Stimulated activated CD8-positive, alpha-beta memory T cell treated with anti-CD3 and anti-CD28 coated beads, Interleukin-4, amount 100 ng/mL, for 4 hours (primary cell): ENCODE results near the gene TSGA10.
"Not testable (repeated sequence)": the region's sequence is repeated elsewhere in the genome, so short reads cannot be mapped to it uniquely, and the experiment has no call there.

Source experiments
- DNase-seq, 2 donors: peaks; one replicate each; pipeline ENCODE4 v3.0.0-alpha.2; 2020; ENCODE audit warnings: low read depth in 2 of 2, low spot score in 1 of 2

TSGA10 gene

DNA sequence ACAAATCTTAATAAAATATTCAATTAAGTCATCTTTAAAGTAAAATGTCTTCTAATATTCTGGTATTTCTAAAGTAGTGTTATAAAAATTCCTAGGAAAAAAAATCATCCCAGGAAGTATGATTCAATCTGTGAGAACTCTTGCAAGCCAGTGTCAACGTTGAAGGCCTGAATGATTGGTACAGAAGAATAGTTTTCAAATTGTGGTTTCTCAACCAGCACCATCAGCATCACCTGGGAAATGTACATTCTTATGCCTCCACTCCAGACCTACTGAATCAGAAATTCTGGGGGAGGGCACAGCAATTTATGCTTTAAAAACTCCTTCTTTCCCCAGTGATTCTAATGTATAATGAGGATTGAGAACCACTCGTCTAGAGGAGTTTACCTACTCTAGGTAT lies 75.5 kb downstream of the TSGA10 start:
- DNase-seq, result no peak

DNA sequence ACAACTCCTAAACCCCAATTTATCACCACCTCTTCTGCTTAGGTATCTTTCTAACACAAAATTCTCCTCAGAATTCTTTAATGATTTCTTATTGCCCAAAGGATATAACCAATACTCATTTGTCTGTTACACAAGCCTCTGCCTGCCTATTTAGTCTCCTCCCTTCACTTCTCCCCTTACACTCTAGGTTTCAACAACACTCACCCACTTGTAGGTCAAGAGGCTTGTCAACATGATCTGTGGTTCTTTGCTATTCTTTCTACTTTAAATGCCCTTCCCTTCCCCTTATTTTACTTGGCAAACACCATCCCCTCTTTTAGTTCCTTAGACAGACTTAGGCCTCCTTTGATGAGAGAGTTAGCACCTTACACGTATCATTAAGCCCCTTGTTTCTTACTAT lies 82.2 kb downstream of the TSGA10 start:
- DNase-seq, result no peak

DNA sequence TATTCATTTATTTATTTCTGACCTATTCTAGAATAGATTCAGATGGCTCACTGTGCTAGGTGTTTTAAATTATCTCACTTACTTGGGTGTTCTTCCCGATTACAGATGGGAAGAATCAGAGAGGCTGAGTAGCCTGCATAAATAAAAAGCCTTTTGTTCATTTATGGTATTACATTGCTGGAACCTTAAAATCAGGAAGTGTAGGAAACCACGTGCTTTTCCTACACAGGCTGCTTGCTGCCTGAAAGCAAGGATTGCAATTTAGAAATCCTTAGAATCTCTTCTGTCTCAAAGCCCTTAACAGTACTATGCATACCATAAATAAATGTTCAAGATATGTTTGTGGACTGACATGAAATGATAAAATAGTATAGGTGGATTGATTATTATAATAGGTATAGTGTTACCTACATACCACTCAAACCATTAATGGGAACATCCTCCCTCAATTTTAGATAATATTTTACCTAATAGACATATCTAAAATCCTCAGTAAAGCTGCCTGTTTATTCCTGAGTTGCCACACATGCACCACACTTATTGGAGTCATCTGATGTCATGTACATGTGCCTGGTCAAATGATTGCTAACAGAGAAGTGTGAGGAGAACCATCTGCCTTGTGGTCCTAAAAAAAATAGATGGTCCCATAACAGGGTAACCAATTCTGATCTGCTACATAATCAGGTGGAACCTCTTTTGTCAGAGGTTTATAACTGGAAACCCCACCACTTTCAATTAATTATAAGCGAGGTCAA lies 86.7 kb downstream of the TSGA10 start:
- DNase-seq, result no peak

DNA sequence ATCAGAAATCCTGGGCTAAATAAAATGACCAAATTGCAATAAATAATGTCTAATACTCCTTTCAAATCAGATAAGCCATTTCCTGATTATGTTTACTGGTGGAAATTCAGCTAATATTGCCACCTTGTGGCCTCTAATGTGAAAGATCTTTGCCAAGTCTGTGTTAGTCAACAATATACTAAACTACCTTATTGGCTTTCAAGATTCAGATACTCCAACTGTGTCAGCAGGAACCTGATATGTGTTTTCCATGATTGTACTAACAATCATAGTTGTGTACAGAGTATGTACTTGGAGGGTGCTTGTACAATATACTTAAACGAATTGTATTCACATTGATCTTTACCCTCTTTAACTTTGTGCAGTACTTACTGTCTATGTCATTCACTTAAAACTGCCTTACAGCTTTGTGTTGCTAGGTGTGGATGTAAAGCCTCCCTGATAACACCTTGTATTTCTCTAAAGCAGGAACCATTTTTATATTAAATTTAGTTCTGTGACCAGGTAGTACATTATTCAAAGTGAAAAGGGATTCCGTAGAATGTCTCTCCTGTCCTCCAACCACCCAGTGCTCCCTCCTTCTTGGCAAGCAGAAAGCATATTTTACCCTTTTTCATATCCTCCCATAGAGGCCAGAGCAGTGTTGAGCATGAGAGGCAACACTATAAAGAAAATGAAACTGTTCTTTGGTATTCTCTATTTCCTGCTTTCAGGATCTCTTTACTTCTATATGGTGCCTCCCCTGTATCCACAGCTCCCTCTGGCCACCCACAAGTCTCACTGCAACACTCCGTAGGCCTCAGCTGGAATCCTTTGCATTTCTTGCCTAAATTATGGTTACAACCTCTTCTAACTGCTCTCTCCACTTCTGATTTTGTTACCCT lies 88.4 kb downstream of the TSGA10 start:
- no peak for DNase-seq

DNA sequence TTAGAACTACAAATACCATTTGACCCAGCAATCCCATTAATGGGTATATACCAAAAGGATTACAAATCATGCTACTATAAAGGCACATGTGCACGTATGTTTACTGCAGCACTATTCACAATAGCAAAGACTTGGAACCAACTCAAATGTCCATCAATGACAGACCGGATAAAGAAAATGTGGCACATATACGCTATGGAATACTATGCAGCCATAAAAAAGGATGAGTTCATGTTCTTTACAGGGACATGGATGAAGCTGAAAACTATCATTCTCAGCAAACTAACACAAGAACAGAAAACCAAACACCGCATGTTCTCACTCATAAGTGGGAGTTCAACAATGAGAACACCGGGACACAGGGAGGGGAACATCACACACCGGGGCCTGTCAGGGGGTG lies 105.6 kb downstream of the TSGA10 start:
- DNase-seq, result not testable (repeated sequence)

DNA sequence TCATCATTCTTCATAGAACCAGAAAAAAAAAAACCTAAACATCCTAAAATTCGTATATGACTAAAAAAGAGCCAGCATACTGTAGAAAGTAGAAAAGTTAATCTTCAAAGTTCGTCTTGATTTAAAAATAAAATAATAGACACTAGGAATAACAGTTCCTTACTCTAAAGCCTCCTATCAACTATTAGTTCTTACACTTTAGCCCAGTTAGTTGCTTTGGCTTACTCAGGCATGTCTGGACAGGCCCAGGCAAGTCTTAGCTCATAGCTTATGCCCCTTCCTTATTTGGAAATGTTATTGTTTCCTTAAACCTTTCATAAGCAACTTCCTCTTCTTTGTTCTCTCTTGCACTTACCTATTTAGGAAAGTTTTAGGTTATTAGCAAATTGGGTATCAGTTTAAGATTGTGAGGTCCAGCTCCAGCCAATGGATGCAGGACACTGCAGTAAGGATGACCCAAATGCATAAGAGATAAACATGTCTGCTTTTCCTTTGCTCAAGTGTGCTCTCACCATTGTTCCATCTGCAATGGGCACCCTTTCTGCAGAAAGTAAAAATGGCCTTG lies 113.9 kb downstream of the TSGA10 start:
- DNase-seq, result not testable (repeated sequence)

DNA sequence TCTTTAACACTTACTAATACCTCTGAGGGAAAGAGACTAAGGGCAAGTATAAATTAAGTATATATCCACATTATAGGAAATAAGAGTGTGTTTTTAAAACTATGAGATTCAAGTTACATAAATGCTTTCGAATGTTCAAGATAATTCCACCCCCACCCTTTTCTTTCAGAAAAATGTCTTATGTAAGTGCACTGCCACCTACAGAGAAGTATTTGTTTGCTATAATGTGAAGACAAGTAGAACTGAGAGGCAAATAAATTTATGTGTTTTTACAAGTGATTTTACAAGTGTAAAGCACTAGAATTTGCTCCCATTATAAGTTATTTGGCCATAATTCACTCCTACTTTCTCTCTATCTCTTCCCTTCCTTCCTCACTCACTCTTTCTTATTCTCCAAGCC lies 118.8 kb downstream of the TSGA10 start:
- no peak for DNase-seq

DNA sequence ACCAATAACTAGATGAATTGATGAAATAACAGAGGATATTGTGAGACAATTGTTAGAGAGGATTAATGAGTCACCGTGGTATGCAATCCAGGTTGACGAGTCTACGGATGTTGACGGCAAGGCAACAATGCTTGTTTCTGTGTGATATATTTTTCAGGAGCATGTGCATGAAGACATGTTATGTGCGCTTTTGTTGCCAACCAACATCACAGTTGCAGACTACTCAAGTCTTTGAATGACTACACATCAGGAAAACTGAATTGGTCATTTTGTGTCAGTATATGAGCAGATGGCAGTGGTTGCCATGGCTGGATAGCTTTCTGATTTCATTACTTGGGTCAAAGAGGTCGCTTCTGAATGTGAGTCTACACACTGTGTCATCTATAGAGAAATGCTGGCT lies 122.0 kb downstream of the TSGA10 start:
- no peak for DNase-seq

DNA sequence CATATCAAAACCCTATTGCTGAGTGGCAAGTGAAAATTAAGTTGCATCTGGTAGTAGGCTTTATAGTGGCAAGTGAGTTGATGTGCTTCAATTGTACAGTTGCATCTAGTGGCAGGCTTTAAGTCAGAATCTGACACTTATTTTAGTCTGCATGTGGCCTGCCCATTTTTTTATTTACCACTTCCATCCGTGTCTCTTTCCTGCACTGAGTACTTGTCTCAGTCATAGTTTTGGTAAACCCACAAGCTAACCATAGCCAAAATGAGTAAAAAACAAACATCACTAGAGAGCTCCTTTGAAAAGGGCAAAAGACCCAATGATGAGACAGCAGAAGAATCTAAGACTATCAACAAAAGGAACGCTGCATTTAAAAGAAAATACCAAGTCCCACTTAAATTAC lies 122.7 kb downstream of the TSGA10 start:
- DNase-seq, result no peak

DNA sequence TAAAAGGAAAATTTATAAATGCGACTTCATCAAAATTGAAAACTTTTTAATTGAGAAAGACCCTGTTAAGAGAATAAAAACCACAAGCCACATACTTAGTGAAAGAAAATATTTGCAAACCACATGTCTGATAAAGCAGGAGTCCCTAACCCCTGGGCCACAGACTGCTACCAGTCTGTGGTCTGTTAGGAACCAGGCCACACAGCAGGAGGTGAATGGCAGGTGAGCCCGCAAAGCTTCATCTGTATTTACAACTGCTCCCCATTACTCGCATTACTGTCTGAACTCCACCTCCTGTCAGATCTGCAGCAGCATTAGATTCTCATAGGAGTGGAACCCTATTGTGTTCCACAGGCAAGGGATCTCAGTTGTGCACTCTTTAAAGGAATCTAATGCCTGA lies 123.3 kb downstream of the TSGA10 start:
- no peak for DNase-seq

DNA sequence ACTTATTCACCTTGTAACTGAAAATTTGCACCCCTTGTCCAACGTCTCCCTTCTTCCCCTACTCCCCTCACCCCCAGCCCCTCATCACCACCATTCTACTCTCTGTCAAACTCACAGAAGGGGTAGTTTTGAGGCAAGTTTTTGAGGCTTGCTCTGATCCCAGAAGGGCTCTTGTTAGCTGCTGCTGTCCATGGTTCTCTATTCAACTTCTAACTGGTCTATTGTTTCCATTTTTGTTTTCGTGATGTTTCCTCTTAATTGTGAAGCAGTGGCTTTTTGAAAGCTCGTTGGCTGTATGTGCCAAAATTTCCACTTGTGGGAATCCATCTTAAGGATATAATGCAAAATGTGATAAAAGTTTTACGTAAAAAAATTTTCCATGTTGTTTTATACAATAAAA lies 126.2 kb downstream of the TSGA10 start:
- no peak for DNase-seq

DNA sequence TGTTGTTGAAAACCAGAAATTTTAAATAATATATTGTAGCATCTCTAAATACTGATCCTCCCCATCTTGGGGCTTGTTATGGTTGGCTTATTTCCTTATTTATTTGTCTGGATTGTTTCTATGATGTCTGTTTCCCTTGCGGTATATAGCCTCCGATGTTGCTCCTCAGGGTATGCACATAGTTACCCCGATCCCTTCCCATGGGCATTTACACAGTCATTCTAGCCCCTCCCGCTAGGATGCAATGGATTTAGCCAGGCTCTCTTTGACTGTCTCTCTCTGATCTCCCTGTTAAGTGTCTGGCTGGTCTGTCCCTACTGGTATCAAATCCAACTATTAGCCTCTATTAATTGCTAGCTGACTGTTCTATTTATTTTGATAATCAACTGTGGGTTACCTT lies 126.9 kb downstream of the TSGA10 start:
- DNase-seq, result no peak

DNA sequence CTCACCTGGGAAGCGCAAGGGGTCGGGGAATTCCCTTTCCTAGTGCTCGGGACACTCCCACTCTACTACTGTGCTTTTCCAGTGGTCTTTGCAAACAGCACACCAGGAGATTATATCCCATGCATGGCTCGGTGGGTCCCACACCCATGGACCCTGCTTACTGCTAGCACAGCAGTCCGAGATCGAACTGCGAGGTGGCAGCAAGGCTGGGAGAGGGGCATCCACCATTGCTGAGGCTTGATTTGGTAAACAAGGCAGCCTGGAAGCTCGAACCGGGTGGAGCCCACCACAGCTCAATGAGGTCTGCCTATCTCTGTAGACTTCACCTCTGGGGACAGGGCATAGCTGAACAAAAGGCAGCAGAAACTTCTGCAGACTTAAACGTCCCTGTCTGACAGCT lies 154.0 kb downstream of the TSGA10 start:
- no peak for DNase-seq

DNA sequence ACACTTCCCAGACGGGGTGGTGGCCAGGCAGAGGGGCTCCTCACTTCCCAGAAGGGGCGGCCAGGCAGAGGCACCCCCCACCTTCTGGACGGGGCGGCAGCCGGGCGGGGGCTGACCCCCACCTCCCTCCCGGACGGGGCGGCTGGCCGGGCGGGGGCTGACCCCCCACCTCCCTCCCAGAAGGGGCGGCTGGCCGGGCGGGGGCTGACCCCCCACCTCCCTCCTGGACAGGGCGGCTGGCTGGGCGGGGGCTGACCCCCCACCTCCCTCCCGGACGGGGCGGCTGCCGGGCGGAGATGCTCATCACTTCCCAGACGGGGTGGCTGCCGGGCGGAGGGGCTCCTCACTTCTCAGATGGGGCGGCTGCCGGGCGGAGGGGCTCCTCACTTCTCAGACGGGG lies 166.0 kb downstream of the TSGA10 start:
- not testable (repeated sequence) for DNase-seq

DNA sequence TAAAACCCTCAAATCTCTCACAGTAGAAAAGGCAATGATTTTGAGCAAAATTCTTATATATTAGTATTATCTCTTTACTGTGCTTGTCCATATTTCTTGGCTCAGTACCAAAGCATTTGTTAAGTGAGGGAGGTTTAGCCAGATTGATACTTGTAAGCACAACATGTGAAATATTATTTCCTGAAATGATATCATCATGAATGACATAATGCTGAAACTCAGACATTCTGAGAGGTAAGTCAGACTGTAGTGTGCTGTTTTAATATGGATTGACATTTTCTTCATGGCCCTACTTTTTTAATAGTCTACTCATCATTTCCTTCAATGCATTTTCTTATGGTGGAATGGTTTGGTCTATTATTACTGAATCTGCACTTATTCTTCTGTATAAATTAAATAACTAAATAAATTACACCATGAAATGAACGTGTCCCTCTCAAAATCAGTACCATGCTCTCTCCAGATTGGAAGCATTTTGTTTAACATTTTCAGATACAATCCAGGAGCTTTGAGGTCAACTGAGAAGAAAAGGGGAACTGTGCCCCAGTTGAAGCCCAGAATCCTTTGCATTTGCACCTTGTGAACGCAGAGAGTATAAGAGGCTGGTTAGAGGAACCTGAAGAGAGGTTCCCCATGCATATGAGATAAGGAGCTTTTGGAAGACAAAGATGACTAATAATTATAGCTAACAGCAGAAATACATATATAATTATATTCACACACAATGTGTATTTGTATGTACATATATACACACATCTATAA lies 168.7 kb downstream of the TSGA10 start:
- DNase-seq, result no peak

DNA sequence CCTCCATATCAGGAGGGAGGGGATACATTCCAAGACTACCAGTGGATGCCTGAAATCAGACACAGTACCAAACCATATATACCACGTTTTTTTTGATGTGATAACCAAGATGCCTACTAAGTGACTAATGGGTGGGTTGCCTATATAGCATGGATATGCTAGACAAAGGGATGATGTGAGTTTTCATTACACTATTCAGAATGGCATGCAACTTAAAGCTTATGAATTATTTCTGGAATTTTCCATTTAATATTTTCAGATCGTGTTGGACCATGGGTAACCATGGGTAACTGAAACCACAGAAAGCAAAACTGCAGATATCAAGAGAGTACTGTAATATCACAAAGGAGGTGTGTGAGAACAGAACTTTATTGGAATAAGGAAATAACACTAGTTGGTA lies 179.1 kb downstream of the TSGA10 start:
- no peak for DNase-seq

DNA sequence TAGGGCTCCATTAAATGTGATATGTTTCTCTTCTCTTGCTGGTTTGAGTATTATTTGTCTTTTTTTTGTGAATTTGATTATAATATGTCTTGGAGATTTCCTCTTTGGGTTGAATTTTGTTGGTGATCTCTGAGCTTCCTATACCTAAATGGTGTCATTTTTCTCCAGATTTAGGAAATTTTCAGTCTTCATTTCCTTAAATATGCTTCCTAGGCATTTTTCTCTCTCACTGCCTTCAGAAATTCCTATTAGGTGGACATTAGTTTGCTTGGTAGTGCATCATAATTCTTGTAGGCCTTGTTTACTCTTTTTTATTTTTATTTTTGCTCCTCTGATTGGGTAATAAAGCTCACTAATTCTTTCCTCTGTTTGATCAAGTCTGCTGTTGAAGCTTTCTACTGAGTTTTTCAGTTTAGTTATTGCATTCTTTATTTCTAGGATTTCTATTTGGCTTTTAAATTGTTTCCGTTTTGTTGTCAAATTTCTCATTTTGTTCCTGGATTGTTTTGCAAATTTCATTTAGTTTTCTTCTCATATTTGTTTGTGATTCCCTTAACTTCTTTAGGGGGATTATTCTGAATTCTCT lies 182.1 kb downstream of the TSGA10 start:
- DNase-seq, result no peak

DNA sequence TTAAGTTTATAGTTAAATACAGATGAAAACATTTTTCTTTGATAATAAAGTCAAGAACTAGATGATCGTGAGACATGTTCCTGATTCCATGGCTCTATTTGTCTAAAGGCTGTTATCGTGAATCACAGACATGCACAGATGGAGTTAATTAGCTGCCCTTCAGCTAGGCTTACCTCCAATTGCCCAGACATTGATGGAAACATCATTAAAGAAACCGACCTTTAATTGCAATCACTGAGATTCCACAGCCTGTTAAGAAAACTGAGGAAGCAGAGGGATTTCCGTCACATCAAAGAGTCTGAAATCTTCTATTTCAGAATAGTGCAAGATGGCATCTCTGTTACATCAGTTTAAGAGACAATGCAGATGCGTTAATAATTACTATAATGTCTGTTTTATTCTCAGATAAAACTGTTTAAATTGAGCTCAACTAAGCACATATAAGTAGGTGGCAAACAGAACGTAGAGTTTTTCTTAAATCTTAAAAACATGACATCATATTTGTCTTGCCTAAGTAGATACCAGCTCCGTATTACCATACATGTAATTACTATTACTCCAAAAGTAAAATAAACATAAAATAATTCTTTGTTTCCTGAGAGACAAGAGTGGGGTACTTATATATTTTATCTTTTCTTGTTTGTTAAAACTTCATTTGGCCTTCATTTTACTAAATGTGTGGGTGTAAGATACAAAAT lies 194.8 kb downstream of the TSGA10 start:
- no peak for DNase-seq

DNA sequence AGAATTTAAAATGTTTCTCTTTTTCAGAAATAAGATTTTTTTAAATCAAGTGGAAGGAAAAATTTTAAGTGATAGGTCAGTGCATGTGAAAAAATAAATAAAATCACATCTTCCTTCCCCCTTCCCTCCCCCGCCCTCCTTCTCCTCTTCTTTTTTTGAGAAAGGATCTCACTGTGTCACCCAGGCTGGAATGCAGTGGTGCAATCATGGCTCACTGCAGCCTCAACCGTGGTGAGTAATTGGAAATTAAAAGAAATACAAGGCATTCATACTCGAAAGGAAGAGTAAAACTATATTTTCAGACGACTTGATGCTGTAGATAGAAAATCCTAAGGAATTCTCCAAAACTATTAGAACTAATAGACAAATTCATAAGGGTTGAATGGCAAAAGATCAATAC lies 201.8 kb downstream of the TSGA10 start:
- no peak for DNase-seq

DNA sequence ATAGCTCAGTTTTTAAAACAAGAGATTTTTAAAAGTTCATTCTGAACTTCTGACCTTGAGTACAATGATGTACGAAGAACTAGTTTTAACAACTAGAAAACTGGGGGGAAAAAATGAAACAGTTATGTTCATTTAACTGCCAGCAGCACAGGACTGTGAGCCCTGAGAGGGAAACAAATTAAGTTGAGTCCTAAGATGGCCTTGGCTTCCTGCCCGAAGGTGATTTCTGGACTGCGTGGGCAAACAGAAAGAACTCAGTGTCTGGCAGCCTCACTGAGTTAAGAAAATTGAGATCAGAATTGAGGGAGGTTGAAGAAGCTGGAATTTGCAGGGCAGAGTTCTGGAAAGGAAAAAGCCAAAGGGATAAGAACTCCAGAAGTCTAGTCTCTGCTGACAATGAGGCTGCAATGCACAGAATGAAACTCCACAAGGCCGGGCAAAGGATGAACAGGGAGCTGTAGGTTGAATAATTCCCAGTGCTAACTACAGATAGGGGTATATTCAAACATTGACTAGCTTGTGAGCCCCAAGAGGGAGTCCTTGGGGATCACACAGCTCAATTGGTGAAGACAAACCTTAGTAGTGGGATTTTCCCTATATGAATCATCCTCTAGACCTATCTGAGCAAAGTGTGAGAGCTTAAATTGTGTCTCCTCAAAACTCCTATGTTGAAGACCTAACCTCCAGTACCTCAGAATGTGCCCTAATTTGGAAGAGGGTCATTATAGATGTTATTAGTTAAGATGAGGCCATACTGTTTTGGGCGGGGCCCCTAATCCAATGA lies 205.6 kb downstream of the TSGA10 start:
- no peak for DNase-seq
